AG10803 (cell line): ENCODE data around the gene MNAT1.
"Not testable (repeated sequence)": the region's sequence is repeated elsewhere in the genome, so short reads cannot be mapped to it uniquely, and the experiment has no call there.

Source experiments
- DNase-seq: peaks from one replicate; pipeline ENCODE4 v3.0.0; 2010; ENCODE audit warnings: low read depth
- H3K4me3 ChIP-seq: 2 replicates; pipeline ENCODE4 v1.5.1; 2011; ENCODE audit warnings: mild to moderate bottlenecking, low read length, control low read depth
- TF ChIP-seq, protein P1 (sequence below): conservative IDR thresholded peaks from 2 replicates; pipeline ENCODE4 v1.5.1; 2011; ENCODE audit warnings: mild to moderate bottlenecking, low read length, control low read depth, inconsistent platforms

The MNAT1 gene

GRCh38 chr14:60760644-60761364 is 26.2 kb downstream of the MNAT1 start:
- no peak overlapping the region for H3K4me3 ChIP-seq
- TF ChIP-seq, protein P1, sequence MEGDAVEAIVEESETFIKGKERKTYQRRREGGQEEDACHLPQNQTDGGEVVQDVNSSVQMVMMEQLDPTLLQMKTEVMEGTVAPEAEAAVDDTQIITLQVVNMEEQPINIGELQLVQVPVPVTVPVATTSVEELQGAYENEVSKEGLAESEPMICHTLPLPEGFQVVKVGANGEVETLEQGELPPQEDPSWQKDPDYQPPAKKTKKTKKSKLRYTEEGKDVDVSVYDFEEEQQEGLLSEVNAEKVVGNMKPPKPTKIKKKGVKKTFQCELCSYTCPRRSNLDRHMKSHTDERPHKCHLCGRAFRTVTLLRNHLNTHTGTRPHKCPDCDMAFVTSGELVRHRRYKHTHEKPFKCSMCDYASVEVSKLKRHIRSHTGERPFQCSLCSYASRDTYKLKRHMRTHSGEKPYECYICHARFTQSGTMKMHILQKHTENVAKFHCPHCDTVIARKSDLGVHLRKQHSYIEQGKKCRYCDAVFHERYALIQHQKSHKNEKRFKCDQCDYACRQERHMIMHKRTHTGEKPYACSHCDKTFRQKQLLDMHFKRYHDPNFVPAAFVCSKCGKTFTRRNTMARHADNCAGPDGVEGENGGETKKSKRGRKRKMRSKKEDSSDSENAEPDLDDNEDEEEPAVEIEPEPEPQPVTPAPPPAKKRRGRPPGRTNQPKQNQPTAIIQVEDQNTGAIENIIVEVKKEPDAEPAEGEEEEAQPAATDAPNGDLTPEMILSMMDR, result no peak
- DNase-seq, result no peak

- H3K4me3 ChIP-seq, result no peak overlapping the region
Measured at GRCh38 chr14:60768602-60769001, 34.0 kb downstream of the MNAT1 start.

GRCh38 chr14:60771117-60771516 is 36.6 kb downstream of the MNAT1 start:
- TF ChIP-seq, protein P1, result no peak
- no peak overlapping the region for H3K4me3 ChIP-seq
- DNase-seq, result no peak

More at GRCh38 chr14:60768602-60769001, 34.0 kb downstream of the MNAT1 start:
- TF ChIP-seq, protein P1, result no peak
- no peak for DNase-seq

DNA sequence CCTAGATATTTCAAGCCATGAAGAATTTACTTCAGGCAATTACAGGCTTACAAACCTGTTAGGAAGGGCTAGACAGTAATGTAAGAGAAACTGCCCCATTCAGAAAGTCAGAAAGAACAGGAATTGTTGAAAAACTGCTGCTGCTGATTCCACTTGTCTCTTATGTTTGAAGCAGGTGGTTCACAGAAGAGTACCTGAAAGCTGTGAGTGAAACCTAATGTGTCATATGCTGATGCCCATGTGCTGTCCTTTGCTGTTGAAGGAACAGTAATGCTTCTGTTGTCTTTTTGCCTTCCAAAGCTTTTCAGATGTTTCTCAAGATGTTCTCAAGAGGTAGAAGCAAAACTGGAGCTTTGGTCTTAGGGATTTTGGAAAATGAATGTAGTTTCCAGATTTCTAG is 39.0 kb downstream of the MNAT1 start:
- TF ChIP-seq, protein P1, result no peak
- no peak overlapping the region for H3K4me3 ChIP-seq
- no peak for DNase-seq

DNA sequence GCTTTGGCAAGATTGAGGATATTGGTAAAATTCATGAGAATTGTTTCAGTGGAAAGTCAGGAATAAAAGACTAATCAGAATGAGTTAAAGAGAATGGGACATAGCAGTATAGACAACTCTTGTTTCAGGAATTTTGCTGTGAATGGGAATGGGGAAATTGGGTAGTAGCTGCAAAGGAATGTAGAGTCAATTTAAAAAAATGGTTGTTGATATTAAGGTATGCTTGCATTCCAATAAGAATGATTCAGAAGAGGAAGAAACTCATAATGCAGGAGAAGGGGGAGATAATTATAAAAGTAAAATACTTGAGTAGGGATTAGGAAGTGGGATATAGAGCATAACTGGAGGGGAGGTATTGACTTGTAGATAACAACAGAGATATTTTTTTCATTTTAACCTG is 40.7 kb downstream of the MNAT1 start:
- H3K4me3 ChIP-seq, result no peak overlapping the region
- TF ChIP-seq, protein P1, result no peak
- DNase-seq, result peak; percentile 81

- peak; percentile 94 for DNase-seq
Measured at GRCh38 chr14:60777856-60778578, 43.5 kb downstream of the MNAT1 start.

GRCh38 chr14:60779745-60780514 is 45.4 kb downstream of the MNAT1 start:
- not testable (repeated sequence) for H3K4me3 ChIP-seq, DNase-seq

More at GRCh38 chr14:60777856-60778578, 43.5 kb downstream of the MNAT1 start:
- TF ChIP-seq, protein P1, result no peak
- H3K4me3 ChIP-seq, result no peak overlapping the region

GRCh38 chr14:60780558-60780957 is 46.0 kb downstream of the MNAT1 start:
- DNase-seq, H3K4me3 ChIP-seq: not testable (repeated sequence)
